IMR-90 (cell line): ENCODE data around the gene ANKRD13B. TPM values are rescaled to one million over a fixed set of nuclear protein-coding genes. Genes with fewer than 3 reads are reported as not detected.

Experiments used
- ATAC-seq: fragments of 200-7000 bp; cut with Tn5 transposase; 2 replicates; pipeline ENCODE4 v1.9.1; 2020; ENCODE audit warnings: low read depth, mild to moderate bottlenecking, moderate library complexity
- BruUV-seq: library from RNA; stranded (reverse); fragments of 400-500 nt; replicated peaks from 2 replicates; lab custom pipeline; 2021; lab: Mats Ljungman, UMichigan
- CTCF ChIA-PET: fragments of 300-600 bp; formaldehyde crosslinking; extraction: SDS; loops from one replicate; lab custom pipeline; 2021; ENCODE audit warnings: antibody characterized with exemption; lab: Yijun Ruan, JAX
- POLR2A ChIA-PET: fragments of 300-600 bp; sonication (Branson Sonifier 250); formaldehyde crosslinking; loops from one replicate; lab custom pipeline; 2022; ENCODE audit warnings: antibody characterized with exemption; ENCODE audit not compliant: unreplicated experiment; lab: Charles Lee
- DNase-seq: peaks from one replicate; pipeline ENCODE4 v3.0.0; 2013
- H2AFZ ChIP-seq: replicated peaks from 2 replicates; pipeline ENCODE3; 2013; ENCODE audit warnings: low read length, mild to moderate bottlenecking; ENCODE audit not compliant: poor library complexity
- H2AK5ac ChIP-seq: 2 replicates; pipeline ENCODE4 v1.6.1; 2013; ENCODE audit warnings: low read depth, low read length, inconsistent platforms
- H2AK9ac ChIP-seq: replicated peaks from 2 replicates; pipeline ENCODE3; 2013; ENCODE audit warnings: mild to moderate bottlenecking, low read depth, low read length, moderate library complexity; ENCODE audit not compliant: poor library complexity
- H2BK120ac ChIP-seq: 2 replicates; pipeline ENCODE4 v1.6.1; 2013; ENCODE audit warnings: low read depth, low read length, inconsistent platforms
- H2BK15ac ChIP-seq: 3 replicates; pipeline ENCODE4 v1.6.1; 2013; ENCODE audit warnings: low read depth, low read length, inconsistent platforms
- H2BK20ac ChIP-seq: 2 replicates; pipeline ENCODE4 v1.6.1; 2013; ENCODE audit warnings: low read depth, mild to moderate bottlenecking, inconsistent platforms, low read length, moderate library complexity
- H2BK5ac ChIP-seq: 2 replicates; pipeline ENCODE4 v1.6.1; 2013; ENCODE audit warnings: mild to moderate bottlenecking, low read depth, low read length, inconsistent platforms; ENCODE audit not compliant: poor library complexity, severe bottlenecking
- H3K14ac ChIP-seq: replicated peaks from 2 replicates; pipeline ENCODE4 v1.6.1; 2013; ENCODE audit warnings: low read depth, low read length, inconsistent platforms
- H3K18ac ChIP-seq: 2 replicates; pipeline ENCODE4 v1.6.1; 2013; ENCODE audit warnings: low read depth, low read length, control low read depth
- H3K23ac ChIP-seq: 2 replicates; pipeline ENCODE4 v1.6.1; 2013; ENCODE audit warnings: low read depth, low read length, inconsistent platforms
- H3K27ac ChIP-seq: 2 replicates; pipeline ENCODE4 v1.5.1; 2013; ENCODE audit warnings: mild to moderate bottlenecking, control low read depth, low read length; ENCODE audit not compliant: insufficient read depth
- H3K27me3 ChIP-seq: 2 replicates; pipeline ENCODE4 v1.6.1; 2013; ENCODE audit warnings: low read length; ENCODE audit not compliant: control insufficient read depth, insufficient read depth
- H3K36me3 ChIP-seq: 2 replicates; pipeline ENCODE4 v1.6.1; 2013; ENCODE audit warnings: low read length, mixed read lengths; ENCODE audit not compliant: control insufficient read depth, insufficient read depth
- H3K4ac ChIP-seq: 2 replicates; pipeline ENCODE4 v1.6.1; 2013; ENCODE audit warnings: low read depth, low read length, inconsistent platforms
- H3K4me1 ChIP-seq: 2 replicates; pipeline ENCODE4 v1.6.1; 2013; ENCODE audit warnings: low read length, mixed read lengths; ENCODE audit not compliant: control insufficient read depth, insufficient read depth
- H3K4me2 ChIP-seq: 2 replicates; pipeline ENCODE4 v1.6.1; 2013; ENCODE audit warnings: low read depth, mild to moderate bottlenecking, control low read depth, low read length, moderate library complexity
- H3K4me3 ChIP-seq: 2 replicates; pipeline ENCODE4 v1.5.1; 2013; ENCODE audit warnings: low read depth, mild to moderate bottlenecking, control low read depth, low read length, moderate library complexity; ENCODE audit not compliant: insufficient read depth
- H3K56ac ChIP-seq: 2 replicates; pipeline ENCODE4 v1.6.1; 2013; ENCODE audit warnings: low read length, inconsistent platforms; ENCODE audit not compliant: insufficient read depth; ENCODE audit errors: extremely low read depth
- H3K79me1 ChIP-seq, 2 experiments: 2 replicates each; pipeline ENCODE4 v1.6.1; 2013; ENCODE audit warnings: low read length in 2 of 2, inconsistent platforms in 1 of 2, low read depth in 1 of 2
- H3K9ac ChIP-seq: 2 replicates; pipeline ENCODE4 v1.6.1; 2013; ENCODE audit warnings: low read depth, low read length, control low read depth
- H3K9me1 ChIP-seq: 2 replicates; pipeline ENCODE4 v1.6.1; 2013; ENCODE audit warnings: low read length, inconsistent platforms; ENCODE audit not compliant: insufficient read depth
- H3K9me3 ChIP-seq: 2 replicates; pipeline ENCODE4 v1.6.1; 2013; ENCODE audit warnings: low read length; ENCODE audit not compliant: control insufficient read depth, insufficient read depth
- H4K20me1 ChIP-seq: 2 replicates; pipeline ENCODE4 v1.6.1; 2013; ENCODE audit warnings: low read length, inconsistent platforms; ENCODE audit not compliant: insufficient read depth
- H4K5ac ChIP-seq: 2 replicates; pipeline ENCODE4 v1.6.1; 2013; ENCODE audit warnings: mild to moderate bottlenecking, low read depth, low read length, control low read depth
- H4K8ac ChIP-seq, 2 experiments: 2 replicates each; pipeline ENCODE4 v1.6.1; 2013; ENCODE audit warnings: low read depth in 2 of 2, low read length in 2 of 2, control low read depth in 1 of 2, inconsistent platforms in 1 of 2
- H4K91ac ChIP-seq: 2 replicates; pipeline ENCODE4 v1.6.1; 2013; ENCODE audit warnings: low read depth, low read length, inconsistent platforms; ENCODE audit not compliant: insufficient read depth
- CHD1 ChIP-seq: IDR thresholded peaks from 2 replicates; pipeline ENCODE4 v1.6.1; 2012; ENCODE audit warnings: low read depth, low read length, improper control_type of control experiment
- FOS ChIP-seq: fragments of 150-350 bp; IDR thresholded peaks from 2 replicates; pipeline ENCODE4 v1.6.1; 2016; ENCODE audit warnings: low read depth, low read length
- MAFK ChIP-seq: IDR thresholded peaks from 2 replicates; pipeline ENCODE4 v1.6.1; 2012; ENCODE audit warnings: low read depth, low read length, improper control_type of control experiment
- MAZ ChIP-seq: IDR thresholded peaks from 2 replicates; pipeline ENCODE4 v1.6.1; 2012; ENCODE audit warnings: low read depth, mild to moderate bottlenecking, low read length, improper control_type of control experiment, moderate library complexity, borderline replicate concordance
- NFE2L2 ChIP-seq: fragments of 150-350 bp; IDR thresholded peaks from 2 replicates; pipeline ENCODE4 v1.6.1; 2016; ENCODE audit warnings: low read depth, mild to moderate bottlenecking, low read length
- RCOR1 ChIP-seq: IDR thresholded peaks from 2 replicates; pipeline ENCODE4 v1.6.1; 2012; ENCODE audit warnings: mild to moderate bottlenecking, low read length, improper control_type of control experiment; ENCODE audit not compliant: insufficient replicate concordance
- RFX5 ChIP-seq: IDR thresholded peaks from 2 replicates; pipeline ENCODE4 v1.8.0; 2012; ENCODE audit warnings: low read depth, mild to moderate bottlenecking, low read length, moderate library complexity
- WGBS, 2 experiments: methylation state at CpG; one replicate each; pipeline versions ENCODE4 v1.1.5 to v1.1.7; 2013; ENCODE audit warnings: missing lambda C conversion rate in 2 of 2; ENCODE audit not compliant: insufficient read length in 1 of 2; ENCODE audit errors: extremely low coverage in 2 of 2; 5-methylcytosine and 5-hydroxymethylcytosine counted together
- dilution Hi-C: fragments of 300-500 bp; cut with HindIII; formaldehyde crosslinking; loops from one replicate; pipeline ENCODE4 v1.14.3; 2018; ENCODE audit warnings: low sequenced_read_pairs; ENCODE audit not compliant: unreplicated experiment
- in situ Hi-C: fragments of 300-500 bp; cut with MboI; formaldehyde crosslinking; loops from 3 replicates; pipeline ENCODE4 v1.14.3; 2019; ENCODE audit warnings: low sequenced_read_pairs, inconsistent platforms, mixed read lengths
- intact Hi-C: fragments of 100-400 bp; cut with micrococcal nuclease; formaldehyde crosslinking; loops from 2 replicates; pipeline ENCODE4 v1.10.0; 2022
- polyA plus RNA-seq, 3 experiments: library from polyadenylated mRNA; depleted of rRNA; stranded (reverse); fragments of >200 nt; gene quantifications; 2 replicates each; pipeline ENCODE4 v1.2.3, GENCODE V29; 2012; ENCODE audit warnings: low replicate concordance in 1 of 3
- total RNA-seq: library from RNA; depleted of rRNA; stranded (reverse); fragments of >200 nt; gene quantifications from 2 replicates; pipeline ENCODE4 v1.2.3, GENCODE V29; 2012
- TF ChIP-seq, protein P1 (sequence below): conservative IDR thresholded peaks from 2 replicates; pipeline ENCODE4 v1.5.1; 2012; ENCODE audit warnings: mild to moderate bottlenecking, low read depth, low read length, improper control_type of control experiment

Gene ANKRD13B
- total and polyA plus RNA-seq, 2 of the 4 experiments (the other 2 are of a cell fraction): 0.90 to 4.0 TPM

DNA sequence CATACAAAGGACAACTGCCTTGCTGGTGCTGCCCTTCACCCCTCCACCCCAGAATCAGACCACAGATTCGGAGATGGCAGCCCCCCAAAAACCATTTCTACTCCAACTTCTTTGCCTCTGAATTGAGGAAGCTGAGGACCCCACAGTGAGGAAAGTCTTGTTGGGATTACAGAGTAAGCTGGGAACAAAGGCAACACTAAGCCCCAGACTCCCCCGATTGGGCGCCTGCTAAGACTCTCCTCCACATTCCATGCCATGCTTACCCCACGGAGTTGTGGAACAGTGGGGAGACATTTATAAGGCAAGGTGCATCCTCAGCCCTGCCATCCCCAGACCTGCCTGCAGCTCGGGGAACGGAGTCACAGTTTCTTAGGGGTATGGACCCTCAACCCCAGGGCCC, 5.3 kb upstream of the ANKRD13B start:
- Histone ChIP-seq H4K5ac (no peak overlapping the region), H2AK9ac (peak overlapping the region; percentile 93), H2AK5ac (peak overlapping the region; percentile 17), H4K8ac (no peak overlapping the region), H3K36me3 (peaks cover 8% of the 10 kb centered on the region), H3K4ac (peak overlapping the region; percentile 77), H3K18ac (no peak overlapping the region), H4K91ac (no peak overlapping the region), H2AFZ (peak overlapping the region; percentile 54), H3K9me3 (no peaks in the 10 kb centered on the region), H3K14ac (no peak overlapping the region; the same call in none of the 2 replicates), H2BK120ac (no peak overlapping the region), H3K27ac (peak overlapping the region; percentile 59; the same call in 1 of the 2 replicates), H3K9ac (peak overlapping the region; percentile 30; the same call in 1 of the 2 replicates), H3K4me3 (no peak overlapping the region), H3K79me1 (peaks cover 38 to 75% of the 10 kb centered on the region in 2 experiments), H3K9me1 (peaks cover 26% of the 10 kb centered on the region), H2BK20ac (no peak overlapping the region), H2BK15ac (no peak overlapping the region), H4K20me1 (peaks cover 65% of the 10 kb centered on the region), H3K56ac (no peak overlapping the region), H2BK5ac (no peak overlapping the region), H3K4me2 (peak overlapping the region; percentile 92), H3K4me1 (peaks cover 44% of the 10 kb centered on the region), H3K27me3 (no peaks in the 10 kb centered on the region), H3K23ac (peak overlapping the region; percentile 72; the same call in 1 of the 2 replicates)
- DNase-seq (no peak), ATAC-seq (no peak)
- CTCF ChIA-PET: no interaction called here
- no TSS peak for BruUV-seq
- dilution Hi-C loops (no loop called here), in situ Hi-C loops (no loop called here), intact Hi-C loops (no loop called here)
- POLR2A ChIA-PET: no interaction called here
- no CpG with 5 or more reads among the region's 6 CpGs for WGBS, 2 experiments
- no peak for TF ChIP-seq RCOR1
- TF ChIP-seq RFX5: no peak
- no peak for TF ChIP-seq MAZ
- TF ChIP-seq CHD1: no peak
- TF ChIP-seq FOS: no peak
- TF ChIP-seq, protein P1, sequence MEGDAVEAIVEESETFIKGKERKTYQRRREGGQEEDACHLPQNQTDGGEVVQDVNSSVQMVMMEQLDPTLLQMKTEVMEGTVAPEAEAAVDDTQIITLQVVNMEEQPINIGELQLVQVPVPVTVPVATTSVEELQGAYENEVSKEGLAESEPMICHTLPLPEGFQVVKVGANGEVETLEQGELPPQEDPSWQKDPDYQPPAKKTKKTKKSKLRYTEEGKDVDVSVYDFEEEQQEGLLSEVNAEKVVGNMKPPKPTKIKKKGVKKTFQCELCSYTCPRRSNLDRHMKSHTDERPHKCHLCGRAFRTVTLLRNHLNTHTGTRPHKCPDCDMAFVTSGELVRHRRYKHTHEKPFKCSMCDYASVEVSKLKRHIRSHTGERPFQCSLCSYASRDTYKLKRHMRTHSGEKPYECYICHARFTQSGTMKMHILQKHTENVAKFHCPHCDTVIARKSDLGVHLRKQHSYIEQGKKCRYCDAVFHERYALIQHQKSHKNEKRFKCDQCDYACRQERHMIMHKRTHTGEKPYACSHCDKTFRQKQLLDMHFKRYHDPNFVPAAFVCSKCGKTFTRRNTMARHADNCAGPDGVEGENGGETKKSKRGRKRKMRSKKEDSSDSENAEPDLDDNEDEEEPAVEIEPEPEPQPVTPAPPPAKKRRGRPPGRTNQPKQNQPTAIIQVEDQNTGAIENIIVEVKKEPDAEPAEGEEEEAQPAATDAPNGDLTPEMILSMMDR: no peak
- TF ChIP-seq NFE2L2: no peak
- no peak for TF ChIP-seq MAFK
